ENCODE results near the gene FKBP5.

FKBP5 gene

DNA sequence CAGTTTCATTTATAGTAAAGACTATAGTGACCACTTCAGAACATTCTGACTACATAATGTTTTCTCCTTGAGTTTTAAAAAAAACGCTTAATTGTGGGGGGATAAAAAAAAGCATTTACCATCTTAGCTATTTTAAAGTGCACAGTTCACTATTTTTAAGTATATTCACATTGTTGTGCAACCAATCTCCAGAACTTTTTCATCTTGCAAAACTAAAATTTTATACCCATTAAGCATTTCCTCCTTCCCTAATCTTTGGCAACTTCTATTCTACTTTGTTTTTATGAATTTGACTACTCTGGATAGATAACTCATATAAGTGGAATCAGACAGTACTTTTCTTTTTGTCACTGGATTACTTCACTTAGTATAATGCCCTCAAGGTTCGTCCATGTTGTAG is 62.3 kb downstream of the FKBP5 start:
- DNase-seq (ENCODE audit: low spot score) (no peak), ATAC-seq (ENCODE audit: low read depth) (no peak)
- Histone ChIP-seq H3K4me1 (ENCODE audit: insufficient read depth, poor library complexity, severe bottlenecking) (no peaks in the 10 kb centered on the region), H3K27me3 (ENCODE audit: insufficient read depth, poor library complexity, severe bottlenecking) (no peaks in the 10 kb centered on the region), H3K27ac (ENCODE audit: poor library complexity, severe bottlenecking) (no peak overlapping the region), H3K9me3 (ENCODE audit: severe bottlenecking) (no peaks in the 10 kb centered on the region), H3K4me3 (ENCODE audit: severe bottlenecking) (no peak overlapping the region), H3K36me3 (ENCODE audit: low read depth) (peaks cover 93% of the 10 kb centered on the region)
- TF ChIP-seq, protein P1, sequence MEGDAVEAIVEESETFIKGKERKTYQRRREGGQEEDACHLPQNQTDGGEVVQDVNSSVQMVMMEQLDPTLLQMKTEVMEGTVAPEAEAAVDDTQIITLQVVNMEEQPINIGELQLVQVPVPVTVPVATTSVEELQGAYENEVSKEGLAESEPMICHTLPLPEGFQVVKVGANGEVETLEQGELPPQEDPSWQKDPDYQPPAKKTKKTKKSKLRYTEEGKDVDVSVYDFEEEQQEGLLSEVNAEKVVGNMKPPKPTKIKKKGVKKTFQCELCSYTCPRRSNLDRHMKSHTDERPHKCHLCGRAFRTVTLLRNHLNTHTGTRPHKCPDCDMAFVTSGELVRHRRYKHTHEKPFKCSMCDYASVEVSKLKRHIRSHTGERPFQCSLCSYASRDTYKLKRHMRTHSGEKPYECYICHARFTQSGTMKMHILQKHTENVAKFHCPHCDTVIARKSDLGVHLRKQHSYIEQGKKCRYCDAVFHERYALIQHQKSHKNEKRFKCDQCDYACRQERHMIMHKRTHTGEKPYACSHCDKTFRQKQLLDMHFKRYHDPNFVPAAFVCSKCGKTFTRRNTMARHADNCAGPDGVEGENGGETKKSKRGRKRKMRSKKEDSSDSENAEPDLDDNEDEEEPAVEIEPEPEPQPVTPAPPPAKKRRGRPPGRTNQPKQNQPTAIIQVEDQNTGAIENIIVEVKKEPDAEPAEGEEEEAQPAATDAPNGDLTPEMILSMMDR (IDR thresholded peaks at IDR 0.05; ENCODE audit: poor library complexity, severe bottlenecking) = no peak

DNA sequence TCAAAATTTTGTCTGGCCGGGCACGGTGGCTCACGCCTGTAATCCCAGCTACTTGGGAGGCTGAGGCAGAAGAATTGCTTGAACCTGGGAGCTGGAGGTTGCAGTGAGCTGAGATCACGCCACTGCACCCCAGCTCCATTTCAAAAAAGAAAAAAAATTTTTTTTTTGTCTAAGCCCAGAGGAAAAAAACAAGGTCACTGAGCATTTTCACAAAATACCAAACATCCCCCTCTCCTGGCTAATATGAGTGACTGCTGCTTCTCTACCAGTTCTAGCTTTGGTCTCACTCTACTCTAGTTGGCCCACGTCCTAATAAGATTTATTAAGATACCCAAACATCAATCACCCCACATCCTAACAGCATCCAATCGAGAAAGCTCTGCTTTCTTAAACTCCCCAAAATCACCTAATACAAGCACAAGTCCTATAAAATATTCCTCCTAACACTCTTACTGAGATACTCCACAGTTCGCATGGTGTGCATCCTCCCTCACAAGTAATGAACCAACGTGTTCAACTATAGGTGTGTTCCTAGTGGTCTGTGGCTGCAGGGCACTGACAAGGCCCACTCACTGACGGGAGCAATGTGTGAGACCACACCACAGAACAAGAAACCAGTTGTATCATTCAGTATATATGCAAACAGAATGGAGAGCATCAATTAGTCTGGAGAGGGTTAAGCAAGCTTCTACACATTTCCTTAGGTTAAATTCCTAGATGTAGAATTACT is 64.2 kb downstream of the FKBP5 start:
- no peaks in the 10 kb centered on the region for H3K4me1 ChIP-seq (ENCODE audit: insufficient read depth, poor library complexity, severe bottlenecking)
- H3K4me3 ChIP-seq (ENCODE audit: severe bottlenecking) = no peak overlapping the region
- H3K9me3 ChIP-seq (ENCODE audit: severe bottlenecking) = no peaks in the 10 kb centered on the region
- H3K27me3 ChIP-seq (ENCODE audit: insufficient read depth, poor library complexity, severe bottlenecking) = no peaks in the 10 kb centered on the region
- peak; percentile 33; the same call in 1 of the 3 replicates for ATAC-seq (ENCODE audit: low read depth)
- H3K27ac ChIP-seq (ENCODE audit: poor library complexity, severe bottlenecking) = no peak overlapping the region
- DNase-seq (ENCODE audit: low spot score) = no peak
- TF ChIP-seq, protein P1 (IDR thresholded peaks at IDR 0.05; ENCODE audit: poor library complexity, severe bottlenecking) = peak; percentile 39
- peaks cover 92% of the 10 kb centered on the region for H3K36me3 ChIP-seq (ENCODE audit: low read depth)

DNA sequence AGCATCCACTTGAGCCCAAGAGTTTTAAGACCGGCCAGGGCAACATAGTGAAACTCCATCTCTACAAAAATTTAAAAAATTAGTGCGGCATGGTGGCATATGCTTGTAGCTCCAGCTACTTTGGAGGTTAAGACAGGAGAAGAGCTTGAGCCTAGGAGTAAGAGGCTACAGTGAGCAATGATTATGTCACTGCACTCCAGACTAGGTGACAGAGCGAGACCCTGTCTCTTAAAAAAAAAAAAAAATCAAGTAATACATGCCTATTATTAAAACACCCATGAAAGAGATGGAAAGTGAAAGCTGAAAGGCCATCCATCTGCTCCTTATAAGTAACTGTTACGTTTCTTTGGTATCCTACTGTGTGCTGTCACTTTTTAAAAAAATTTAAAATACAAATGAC is 66.4 kb downstream of the FKBP5 start:
- Histone ChIP-seq H3K9me3 (ENCODE audit: severe bottlenecking) (no peaks in the 10 kb centered on the region), H3K36me3 (ENCODE audit: low read depth) (peaks cover 92% of the 10 kb centered on the region), H3K4me3 (ENCODE audit: severe bottlenecking) (no peak overlapping the region), H3K27me3 (ENCODE audit: insufficient read depth, poor library complexity, severe bottlenecking) (no peaks in the 10 kb centered on the region), H3K4me1 (ENCODE audit: insufficient read depth, poor library complexity, severe bottlenecking) (no peaks in the 10 kb centered on the region), H3K27ac (ENCODE audit: poor library complexity, severe bottlenecking) (no peak overlapping the region)
- TF ChIP-seq, protein P1 (IDR thresholded peaks at IDR 0.05; ENCODE audit: poor library complexity, severe bottlenecking) = no peak
- no peak for DNase-seq (ENCODE audit: low spot score)
- ATAC-seq (ENCODE audit: low read depth) = no peak

DNA sequence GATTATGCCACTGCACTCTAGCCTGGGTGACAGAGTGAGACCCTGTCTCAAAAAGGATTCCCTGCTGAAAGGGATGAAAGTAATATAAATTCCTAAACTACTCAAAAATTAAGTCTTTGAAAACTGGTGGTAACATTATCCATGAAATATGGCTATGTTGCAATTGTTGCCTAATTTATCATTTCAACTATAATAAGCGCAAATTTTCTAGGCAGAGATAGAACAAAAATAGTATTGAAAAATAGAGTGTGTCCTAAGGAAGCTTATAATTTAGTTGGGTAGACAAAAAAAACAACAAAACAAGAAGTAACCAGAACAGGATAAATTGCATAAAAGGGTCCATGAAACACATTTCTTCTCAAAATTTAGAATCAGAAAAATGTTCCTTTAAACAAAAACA is 68.0 kb downstream of the FKBP5 start:
- Histone ChIP-seq H3K36me3 (ENCODE audit: low read depth) (peaks cover 92% of the 10 kb centered on the region), H3K27ac (ENCODE audit: poor library complexity, severe bottlenecking) (no peak overlapping the region), H3K27me3 (ENCODE audit: insufficient read depth, poor library complexity, severe bottlenecking) (no peaks in the 10 kb centered on the region), H3K4me1 (ENCODE audit: insufficient read depth, poor library complexity, severe bottlenecking) (no peaks in the 10 kb centered on the region), H3K4me3 (ENCODE audit: severe bottlenecking) (no peak overlapping the region), H3K9me3 (ENCODE audit: severe bottlenecking) (no peaks in the 10 kb centered on the region)
- ATAC-seq (ENCODE audit: low read depth) (no peak), DNase-seq (ENCODE audit: low spot score) (no peak)
- TF ChIP-seq, protein P1 (IDR thresholded peaks at IDR 0.05; ENCODE audit: poor library complexity, severe bottlenecking) = no peak

DNA sequence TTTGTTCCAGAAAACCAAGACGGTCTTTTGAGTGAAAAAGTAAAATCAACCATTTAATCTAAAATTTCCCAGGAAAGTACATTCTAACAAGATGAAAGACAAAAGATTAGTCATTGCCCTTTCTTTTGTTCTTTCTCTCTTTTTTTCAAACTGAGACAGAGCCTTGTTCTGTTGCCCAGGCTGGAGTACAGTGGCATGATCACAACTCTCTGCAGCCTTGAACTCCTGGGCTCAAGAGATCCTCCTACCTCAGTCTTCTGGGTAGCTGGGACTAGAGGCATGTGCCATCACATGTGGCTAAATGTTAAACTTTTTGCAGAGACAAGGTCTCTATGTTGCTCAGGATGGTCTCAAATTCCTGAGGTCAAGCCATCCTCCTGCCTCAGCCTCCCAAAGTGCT is 75.0 kb downstream of the FKBP5 start:
- ATAC-seq (ENCODE audit: low read depth) = no peak
- Histone ChIP-seq H3K4me3 (ENCODE audit: severe bottlenecking) (no peak overlapping the region), H3K4me1 (ENCODE audit: insufficient read depth, poor library complexity, severe bottlenecking) (no peaks in the 10 kb centered on the region), H3K27me3 (ENCODE audit: insufficient read depth, poor library complexity, severe bottlenecking) (no peaks in the 10 kb centered on the region), H3K27ac (ENCODE audit: poor library complexity, severe bottlenecking) (no peak overlapping the region), H3K36me3 (ENCODE audit: low read depth) (peaks cover 97% of the 10 kb centered on the region), H3K9me3 (ENCODE audit: severe bottlenecking) (no peaks in the 10 kb centered on the region)
- TF ChIP-seq, protein P1 (IDR thresholded peaks at IDR 0.05; ENCODE audit: poor library complexity, severe bottlenecking) = no peak
- no peak for DNase-seq (ENCODE audit: low spot score)

All from RWPE2 (cell line).